SK-N-SH (cell line): ENCODE measurements around the gene SNRNP70.

Experiments
- CTCF ChIP-seq: fragments of 200-600 bp; sonication (generic); IDR thresholded peaks from 2 replicates; pipeline ENCODE4 v1.6.1; 2017; ENCODE audit warnings: antibody characterized with exemption, mild to moderate bottlenecking, moderate library complexity
- POLR2AphosphoS5 ChIP-seq: IDR thresholded peaks from 2 replicates; pipeline ENCODE4 v1.6.1; 2012; ENCODE audit warnings: low read depth, low read length
- TAF1 ChIP-seq: IDR thresholded peaks from 2 replicates; pipeline ENCODE4 v1.6.1; 2012; ENCODE audit warnings: low read depth, mild to moderate bottlenecking, low read length, moderate library complexity, borderline replicate concordance
- YY1 ChIP-seq: IDR thresholded peaks from 2 replicates; pipeline ENCODE4 v1.4.0; 2012; ENCODE audit warnings: low read depth, mild to moderate bottlenecking

GRCh38 chr19:49067554-49067953, 17.7 kb upstream of the SNRNP70 start:
- TF ChIP-seq CTCF = no peak
- no peak for TF ChIP-seq POLR2AphosphoS5
- TF ChIP-seq YY1 = no peak
- TF ChIP-seq TAF1 = no peak
